Erythroblast (primary cell): ENCODE results near the gene GPI.

Source experiments
- GATA1 ChIP-seq: IDR thresholded peaks from 2 replicates; pipeline ENCODE4 v1.6.1; 2011; ENCODE audit warnings: low read depth, mild to moderate bottlenecking, control low read depth, low read length, moderate library complexity
- POLR2A ChIP-seq: IDR thresholded peaks from 2 replicates; pipeline ENCODE4 v1.6.1; 2011; ENCODE audit warnings: mild to moderate bottlenecking, low read length

DNA sequence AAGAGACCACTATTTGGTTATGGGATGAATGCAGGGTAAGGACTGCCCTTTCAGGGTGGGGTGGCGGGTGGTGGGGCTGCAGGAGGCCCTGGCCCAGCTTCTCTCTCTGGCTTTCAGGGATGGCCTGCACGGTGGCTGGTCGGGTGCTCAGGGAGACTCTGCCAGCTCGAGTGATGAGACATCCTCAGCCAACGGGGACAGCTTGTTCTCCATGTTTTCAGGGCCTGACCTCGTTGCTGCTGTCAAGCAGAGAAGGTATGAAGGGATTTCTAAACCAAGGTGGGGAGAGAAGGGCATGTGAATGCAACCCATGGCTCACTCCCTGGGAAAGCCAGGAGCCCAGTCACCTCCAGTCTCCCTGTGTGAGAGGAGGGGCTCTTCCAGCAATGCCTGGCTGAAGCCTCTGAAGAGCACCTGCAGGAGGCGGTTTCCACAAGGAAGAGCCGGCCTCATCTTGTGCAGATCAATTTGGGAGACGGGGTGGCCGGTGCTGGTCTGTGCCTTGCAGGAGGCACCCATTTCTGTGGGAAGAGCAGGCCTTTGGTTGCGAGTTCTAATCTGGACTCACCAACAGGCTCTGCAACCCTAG, 16.0 kb upstream of the GPI start:
- TF ChIP-seq POLR2A (no peak), GATA1 (no peak)
